K562 (cell line): ENCODE measurements around the gene ANKRD23. TPM values are rescaled to one million over a fixed set of nuclear protein-coding genes. Genes with fewer than 3 reads are reported as not detected.
A peak's percentile ranks its signal among the peaks of the same experiment; 100 is the strongest.

Experiments
- ATAC-seq: fragments of 200-7000 bp; cut with Tn5 transposase; 3 replicates; pipeline ENCODE4 v1.9.1; 2020; ENCODE audit warnings: moderate library complexity
- BruUV-seq: library from RNA; stranded (reverse); fragments of 400-500 nt; replicated peaks from 2 replicates; lab custom pipeline; 2021; lab: Mats Ljungman, UMichigan
- CTCF ChIA-PET: fragments of 300-600 bp; formaldehyde crosslinking; extraction: SDS; loops from one replicate; lab custom pipeline; 2021; ENCODE audit warnings: low intra/inter-chr PET ratio; lab: Yijun Ruan, JAX
- POLR2A ChIA-PET: fragments of 300-600, 350-650 bp; sonication (Branson Sonifier 250); formaldehyde crosslinking; extraction: SDS; loops from one replicate; lab custom pipeline; 2021; ENCODE audit warnings: antibody characterized with exemption, inconsistent platforms; lab: Yijun Ruan, JAX
- DNase-seq, 4 experiments: peaks; one replicate each; pipeline versions ENCODE4 v3.0.0 to v3.0.0-alpha.2; 2011 to 2018; ENCODE audit warnings: low spot score in 3 of 4, mixed read lengths in 3 of 4; ENCODE audit errors: extremely low read depth in 1 of 4
- FAIRE-seq: peaks from 2 replicates; lab custom pipeline; 2011; peaks lifted over from hg19 to GRCh38; lab: Jason Lieb, UNC
- H2AFZ ChIP-seq: 2 replicates; pipeline ENCODE4 v1.6.0; 2011; ENCODE audit warnings: low read depth, low read length, control low read depth, inconsistent platforms
- H3K27ac ChIP-seq: fragments of 200-600 bp; 3 replicates; pipeline ENCODE4 v1.8.0; 2011; ENCODE audit warnings: low read depth, mild to moderate bottlenecking, control low read depth, inconsistent platforms, low read length, moderate library complexity, mixed read lengths; ENCODE audit errors: extremely low read depth
- H3K27me3 ChIP-seq, 2 experiments: fragments of 300-600 bp in 1 of 2; 2 replicates in 1 of 2; 3 replicates in 1 of 2; pipeline versions ENCODE4 v1.6.0 to v1.8.0; 2011; ENCODE audit warnings: inconsistent platforms in 2 of 2, low read length in 2 of 2, mild to moderate bottlenecking in 1 of 2, mixed read lengths in 1 of 2, moderate library complexity in 1 of 2; ENCODE audit not compliant: control insufficient read depth in 2 of 2, insufficient read depth in 2 of 2
- H3K36me3 ChIP-seq: fragments of 300-600 bp; 3 replicates; pipeline ENCODE4 v1.8.0; 2011; ENCODE audit warnings: mild to moderate bottlenecking, low read length, inconsistent platforms; ENCODE audit not compliant: control insufficient read depth, insufficient read depth
- H3K4me1 ChIP-seq, 2 experiments: fragments of 200-600 bp in 1 of 2; replicated peaks in 1 of 2; 2 replicates in 1 of 2; 3 replicates in 1 of 2; pipeline versions ENCODE4 v1.5.1 to v1.8.0; 2011; ENCODE audit warnings: inconsistent platforms in 2 of 2, low read length in 2 of 2, mild to moderate bottlenecking in 1 of 2, mixed read lengths in 1 of 2, moderate library complexity in 1 of 2; ENCODE audit not compliant: control insufficient read depth in 2 of 2, insufficient read depth in 2 of 2
- H3K4me2 ChIP-seq: 2 replicates; pipeline ENCODE4 v1.6.1; 2011; ENCODE audit warnings: low read length, control low read depth, inconsistent platforms, mixed read lengths; ENCODE audit not compliant: insufficient read depth
- H3K4me3 ChIP-seq: fragments of 200-600 bp; sonication (generic), shearing (Covaris generic); 2 replicates; pipeline ENCODE4 v1.5.1; 2016; ENCODE audit warnings: control low read depth, inconsistent platforms
- H3K79me2 ChIP-seq: fragments of 200-600 bp; 3 replicates; pipeline ENCODE4 v1.8.0; 2011; ENCODE audit warnings: low read length, inconsistent platforms; ENCODE audit not compliant: control insufficient read depth, insufficient read depth
- H3K9ac ChIP-seq, 2 experiments: 2 replicates each; pipeline versions ENCODE4 v1.6.0 to v1.6.1; 2011; ENCODE audit warnings: low read depth in 2 of 2, low read length in 2 of 2, control low read depth in 1 of 2, inconsistent platforms in 1 of 2, mild to moderate bottlenecking in 1 of 2, mixed read lengths in 1 of 2; ENCODE audit not compliant: insufficient read depth in 1 of 2
- H3K9me1 ChIP-seq: one replicate; pipeline ENCODE4 v1.6.0; 2011; ENCODE audit warnings: inconsistent platforms, mild to moderate bottlenecking, low read length, moderate library complexity; ENCODE audit not compliant: control insufficient read depth, insufficient read depth
- H3K9me3 ChIP-seq: replicated peaks from 2 replicates; pipeline ENCODE4 v1.5.1; 2011; ENCODE audit warnings: low read depth, low read length, inconsistent platforms; ENCODE audit not compliant: control insufficient read depth, insufficient read depth
- H4K20me1 ChIP-seq: replicated peaks from 2 replicates; pipeline ENCODE4 v1.6.1; 2011; ENCODE audit warnings: low read length, inconsistent platforms, mixed read lengths; ENCODE audit not compliant: control insufficient read depth, insufficient read depth
- BCOR ChIP-seq: fragments of 450-650 bp; IDR thresholded peaks from 2 replicates; pipeline ENCODE4 v1.6.1; 2016
- FIP1L1 ChIP-seq: fragments of 200-400 bp; formaldehyde crosslinking; IDR thresholded peaks from 2 replicates; pipeline ENCODE4 v1.6.1; 2018; ENCODE audit warnings: mild to moderate bottlenecking, low read depth, low read length; ENCODE audit not compliant: poor library complexity, severe bottlenecking
- MAZ ChIP-seq, 2 experiments: fragments of 450-650 bp in 1 of 2; sonication (generic) in 1 of 2; formaldehyde crosslinking; IDR thresholded peaks in 1 of 2; conservative IDR thresholded peaks in 1 of 2; 2 replicates each; pipeline versions ENCODE4 v1.4.0 to v1.5.0; 2020; ENCODE audit warnings: mild to moderate bottlenecking in 1 of 2, missing genetic modification reagents in 1 of 2
- POLR2G ChIP-seq: fragments of 200-400 bp; formaldehyde crosslinking; IDR thresholded peaks from 2 replicates; pipeline ENCODE4 v1.6.1; 2017; ENCODE audit warnings: low read depth, mild to moderate bottlenecking, antibody characterized with exemption, low read length, moderate library complexity
- RBFOX2 ChIP-seq: fragments of 200-400 bp; formaldehyde crosslinking; IDR thresholded peaks from 2 replicates; pipeline ENCODE4 v1.6.1; 2017; ENCODE audit warnings: low read depth, mild to moderate bottlenecking, low read length, moderate library complexity
- SP1 ChIP-seq: sonication (generic); formaldehyde crosslinking; IDR thresholded peaks from 2 replicates; pipeline ENCODE4 v1.8.1; 2022; ENCODE audit warnings: mild to moderate bottlenecking, missing genetic modification reagents
- ZBTB33 ChIP-seq: sonication (generic); formaldehyde crosslinking; IDR thresholded peaks from 2 replicates; pipeline ENCODE4 v1.8.1; 2023; ENCODE audit warnings: mild to moderate bottlenecking, missing genetic modification reagents
- ZBTB9 ChIP-seq: fragments of 450-650 bp; formaldehyde crosslinking; IDR thresholded peaks from 2 replicates; pipeline ENCODE4 v1.4.0; 2020; ENCODE audit warnings: mild to moderate bottlenecking, moderate library complexity
- ZKSCAN1 ChIP-seq: fragments of 150-350 bp; IDR thresholded peaks from 2 replicates; pipeline ENCODE4 v1.6.1; 2016; ENCODE audit warnings: low read depth, low read length
- ZNF699 ChIP-seq: fragments of 250-450 bp; sonication (Bioruptor Pico); IDR thresholded peaks from 2 replicates; pipeline ENCODE4 v1.8.0; 2021; ENCODE audit warnings: mild to moderate bottlenecking, moderate library complexity; ENCODE audit not compliant: insufficient replicate concordance
- WGBS: fragments of 100-300 bp; shearing (Covaris generic); methylation state at CpG from one replicate; pipeline ENCODE4 v1.1.6; 2016; ENCODE audit warnings: low coverage, mixed read lengths; ENCODE audit not compliant: insufficient coverage; ENCODE audit errors: missing lambda C conversion rate; 5-methylcytosine and 5-hydroxymethylcytosine counted together
- in situ Hi-C: fragments of 300-500 bp; cut with MboI; formaldehyde crosslinking; loops from 4 replicates; pipeline ENCODE4 v1.15.0; 2018; ENCODE audit warnings: inconsistent platforms, mixed read lengths
- intact Hi-C: fragments of 100-400 bp; cut with micrococcal nuclease; formaldehyde crosslinking; loops from 2 replicates; pipeline ENCODE4 v1.14.2; 2022
- polyA plus RNA-seq, 8 experiments: library from polyadenylated mRNA; depleted of rRNA in 4 of 8; stranded (reverse) in 5 of 8; unstranded in 3 of 8; fragments of >200 nt; fragmentation: Nextera tagmentation in 2 of 8; fragmentation: Illumina TruSeq in 1 of 8; extraction: Ambion mirVana in 2 of 8; extraction: Trizol in 1 of 8; gene quantifications; 2 replicates each; pipeline versions ENCODE4 v1.2.1 to v1.2.3, GENCODE V29; 2011 to 2014; ENCODE audit warnings: inconsistent platforms in 1 of 8, missing spikeins in 1 of 8
- total RNA-seq, 7 experiments: library from RNA; depleted of rRNA in 6 of 7; stranded (reverse); fragments of >200 nt in 6 of 7; fragmentation: Illumina TruSeq in 2 of 7; extraction: Trizol in 2 of 7; gene quantifications; 2 replicates each; pipeline versions ENCODE4 v1.2.1 to v1.2.3, GENCODE V29; 2011 to 2021; ENCODE audit warnings: low replicate concordance in 1 of 7

Gene ANKRD23
- total and polyA plus RNA-seq, 9 of the 15 experiments (the other 6 are each of a cell fraction or from before 2014, with no cell fraction given), result 0.32 to 4.8 (median 2.8) TPM

- Histone ChIP-seq H3K4me2 (no peak overlapping the region), H3K9me1 (peaks cover 4% of the 10 kb centered on the region), H3K9ac (peak overlapping the region in 1 of 2 experiments; percentile 53; a peak in 2 of 4 replicates), H4K20me1 (peaks cover 2% of the 10 kb centered on the region; the same call in 1 of the 2 replicates), H3K9me3 (no peaks in the 10 kb centered on the region), H3K27ac (peak overlapping the region; percentile 18; the same call in 1 of the 3 replicates), H3K4me3 (no peak overlapping the region), H3K27me3 (no peaks in the 10 kb centered on the region; a peak in 1 of 5 replicates), H2AFZ (no peak overlapping the region), H3K36me3 (peaks cover 40% of the 10 kb centered on the region; the same call in 2 of the 3 replicates), H3K79me2 (peaks cover 6% of the 10 kb centered on the region; the same call in 2 of the 3 replicates), H3K4me1 (peaks cover 28 to 95% of the 10 kb centered on the region in 2 experiments)
- ATAC-seq, result no peak
- CTCF ChIA-PET, result no interaction called here
- DNase-seq, result no peak
- 85% methylated on average over 17 of the region's 18 CpGs for WGBS
- in situ Hi-C loops, result no loop called here
- intact Hi-C loops, result no loop called here
- FAIRE-seq, result no peak
- POLR2A ChIA-PET, result interaction anchor here (0.5 to 11.3 kb wide), 10 partner anchors 8 to 233 kb away, joined by 3 to 112 read pairs (median 4); partner anchors contain the start of gene CNNM3
- BruUV-seq, result no TSS peak
- no peak for TF ChIP-seq BCOR
- 0 out of 2 replicates have a peak, but pooled peaks have one; percentile 46 for TF ChIP-seq ZBTB9 (CRISPR knock-in tag)
- peak; percentile 29; the same call in 1 of the 2 replicates for TF ChIP-seq ZBTB33 (CRISPR knock-in tag)
- peak; percentile 70; the same call in 1 of the 2 replicates for TF ChIP-seq POLR2G
- no peak for TF ChIP-seq ZNF699 (CRISPR knock-in tag)
- 0 out of 4 replicates have a peak, but pooled peaks of 1 of the 2 experiments have one; percentile 30 for TF ChIP-seq MAZ (CRISPR knock-in tag; conservative IDR thresholded peaks at IDR 0.05 in 1 of 2, IDR thresholded peaks at IDR 0.05 in 1 of 2)
- TF ChIP-seq ZKSCAN1, result no peak
- 0 out of 2 replicates have a peak, but pooled peaks have one; percentile 38 for TF ChIP-seq RBFOX2
- TF ChIP-seq FIP1L1, result peak; percentile 56
- TF ChIP-seq SP1 (CRISPR knock-in tag), result 0 out of 2 replicates have a peak, but pooled peaks have one; percentile 21
Observed at GRCh38 chr2:96879545-96880040, 35.8 kb upstream of the ANKRD23 start.
